Panc1 (cell line): ENCODE results near the gene SUN1. TPM values are rescaled to one million over a fixed set of nuclear protein-coding genes. Genes with fewer than 3 reads are reported as not detected.

ENCODE experiments used
- ATAC-seq: fragments of 200-7000 bp; cut with Tn5 transposase; 2 replicates; pipeline ENCODE4 v1.9.1; 2020; ENCODE audit warnings: mild to moderate bottlenecking, moderate library complexity
- BruUV-seq: library from RNA; stranded (reverse); fragments of 400-500 nt; replicated peaks from 2 replicates; lab custom pipeline; 2021; lab: Mats Ljungman, UMichigan
- CTCF ChIA-PET: fragments of 300-600 bp; sonication (Branson Sonifier 250); formaldehyde crosslinking; loops from one replicate; lab custom pipeline; 2022; ENCODE audit warnings: antibody characterized with exemption; lab: Charles Lee
- POLR2A ChIA-PET: fragments of 300-600 bp; sonication (Branson Sonifier 250); formaldehyde crosslinking; loops from one replicate; lab custom pipeline; 2022; ENCODE audit warnings: antibody characterized with exemption; lab: Charles Lee
- DNase-seq: peaks from one replicate; pipeline ENCODE4 v3.0.0-alpha.2; 2010; ENCODE audit warnings: low read depth, low spot score
- H3K27ac ChIP-seq: 2 replicates; pipeline ENCODE4 v1.5.1; 2011; ENCODE audit warnings: mild to moderate bottlenecking, low read length, inconsistent platforms
- H3K27me3 ChIP-seq: fragments of 200-500 bp; sonication (Bioruptor generic); 2 replicates; pipeline ENCODE4 v1.6.0; 2014; ENCODE audit warnings: low read length, inconsistent platforms; ENCODE audit not compliant: control insufficient read depth, insufficient read depth
- H3K36me3 ChIP-seq: fragments of 200-500 bp; sonication (Bioruptor generic); 2 replicates; pipeline ENCODE4 v1.5.1; 2014; ENCODE audit warnings: inconsistent platforms, mild to moderate bottlenecking, low read length, moderate library complexity; ENCODE audit not compliant: control insufficient read depth, insufficient read depth
- H3K4me1 ChIP-seq: 2 replicates; pipeline ENCODE4 v1.5.1; 2011; ENCODE audit warnings: inconsistent platforms, mild to moderate bottlenecking, low read length, moderate library complexity; ENCODE audit not compliant: control insufficient read depth, insufficient read depth
- H3K4me3 ChIP-seq, 2 experiments: 2 replicates each; pipeline ENCODE4 v1.5.1; 2011 to 2012; ENCODE audit warnings: low read depth in 2 of 2, low read length in 2 of 2, mild to moderate bottlenecking in 2 of 2, inconsistent platforms in 1 of 2, moderate library complexity in 1 of 2
- H3K9me3 ChIP-seq: fragments of 200-500 bp; sonication (Bioruptor generic); 2 replicates; pipeline ENCODE4 v1.5.1; 2014; ENCODE audit warnings: low read depth, mild to moderate bottlenecking, inconsistent platforms, low read length, moderate library complexity; ENCODE audit not compliant: control insufficient read depth, insufficient read depth
- CTCF ChIP-seq: fragments of 450-650 bp; IDR thresholded peaks from 2 replicates; pipeline ENCODE4 v1.5.1; 2017; ENCODE audit warnings: mild to moderate bottlenecking
- POLR2AphosphoS5 ChIP-seq: IDR thresholded peaks from 2 replicates; pipeline ENCODE4 v1.6.1; 2012; ENCODE audit warnings: mild to moderate bottlenecking, low read depth, low read length, moderate library complexity
- REST ChIP-seq, 2 experiments: IDR thresholded peaks; 2 replicates each; pipeline ENCODE4 v1.6.1; 2011 to 2012; ENCODE audit warnings: low read depth in 2 of 2, control low read depth in 1 of 2, low read length in 1 of 2, mild to moderate bottlenecking in 1 of 2, moderate library complexity in 1 of 2; ENCODE audit not compliant: insufficient read depth in 1 of 2
- SIN3A ChIP-seq: IDR thresholded peaks from 2 replicates; pipeline ENCODE4 v1.6.1; 2012; ENCODE audit warnings: low read depth, mild to moderate bottlenecking, low read length, moderate library complexity, borderline replicate concordance; ENCODE audit not compliant: insufficient read depth
- TCF7L2 ChIP-seq: IDR thresholded peaks from 2 replicates; pipeline ENCODE4 v1.6.1; 2011; ENCODE audit warnings: mild to moderate bottlenecking, low read depth, low read length, inconsistent platforms
- in situ Hi-C: cut with HindIII; loops from 2 replicates; pipeline ENCODE4 v1.10.0; 2016; ENCODE audit warnings: low sequenced_read_pairs, low pct_unique_long_range_greater_than_20kb
- intact Hi-C: fragments of 100-400 bp; cut with micrococcal nuclease; formaldehyde crosslinking; loops from one replicate; pipeline ENCODE4 v1.10.0; 2022; ENCODE audit not compliant: unreplicated experiment
- total RNA-seq: library from RNA; stranded (reverse); gene quantifications from one replicate; pipeline ENCODE4 v1.2.1, GENCODE V29; 2021; ENCODE audit not compliant: unreplicated experiment

The SUN1 gene
- total RNA-seq, 1 experiment from 2014 or later: 244 TPM

GRCh38 chr7:867406-868188 is 35.3 kb downstream of the SUN1 start:
- H3K4me3 ChIP-seq: no peak overlapping the region
- intact Hi-C loops: no loop called here

GRCh38 chr7:868189-868486 is 35.9 kb downstream of the SUN1 start:
- Histone ChIP-seq H3K27ac (no peak overlapping the region), H3K27me3 (no peaks in the 10 kb centered on the region), H3K4me3 (no peak overlapping the region), H3K4me1 (peaks cover under 1% of the 10 kb centered on the region; the same call in 1 of the 2 replicates), H3K36me3 (peaks cover 13% of the 10 kb centered on the region), H3K9me3 (no peaks in the 10 kb centered on the region)
- ChIA-PET POLR2A (no interaction called here), CTCF (interaction anchor here (0.5 kb wide), 1 partner anchor 83 kb away, joined by 3 read pairs; no protein-coding TSS in a partner anchor)
- no TSS peak for BruUV-seq
- no peak for DNase-seq
- no peak for TF ChIP-seq TCF7L2
- intact Hi-C loops: no loop called here
- no peak for ATAC-seq
- in situ Hi-C loops: no loop called here

More at GRCh38 chr7:867406-868188, 35.3 kb downstream of the SUN1 start:
- ChIA-PET POLR2A (no interaction called here), CTCF (interaction anchor here (0.5 to 0.6 kb wide), 2 partner anchors 82 to 126 kb away, joined by 3 read pairs; no protein-coding TSS in a partner anchor)
- peak; percentile 48 for ATAC-seq
- in situ Hi-C loops: no loop called here
- DNase-seq: no peak
- Histone ChIP-seq H3K27ac (no peak overlapping the region), H3K27me3 (no peaks in the 10 kb centered on the region), H3K9me3 (no peaks in the 10 kb centered on the region), H3K4me1 (no peaks in the 10 kb centered on the region), H3K36me3 (peaks cover 13% of the 10 kb centered on the region)
- TF ChIP-seq SIN3A (no peak), POLR2AphosphoS5 (no peak), TCF7L2 (no peak), CTCF (no peak), REST (IDR thresholded peaks at IDR 0.05; ENCODE audit: insufficient read depth in 1 of 2, low read depth in 2 of 2, low read length in 1 of 2) (no peak)
- no TSS peak for BruUV-seq

GRCh38 chr7:869348-869747 is 37.1 kb downstream of the SUN1 start:
- POLR2A ChIA-PET: no interaction called here
- Histone ChIP-seq H3K9me3 (no peaks in the 10 kb centered on the region), H3K36me3 (peaks cover 9% of the 10 kb centered on the region), H3K4me3 (no peak overlapping the region), H3K27ac (no peak overlapping the region), H3K27me3 (no peaks in the 10 kb centered on the region), H3K4me1 (peaks cover 8% of the 10 kb centered on the region)
- CTCF ChIA-PET: no interaction called here
- DNase-seq (no peak), ATAC-seq (no peak)
- BruUV-seq: no TSS peak
- intact Hi-C loops (no loop called here), in situ Hi-C loops (no loop called here)
- TF ChIP-seq REST (IDR thresholded peaks at IDR 0.05; ENCODE audit: insufficient read depth in 1 of 2, low read depth in 2 of 2, low read length in 1 of 2) (no peak), CTCF (no peak), POLR2AphosphoS5 (no peak), SIN3A (no peak), TCF7L2 (no peak)
